Stimulated activated CD4-positive, alpha-beta T cell treated with anti-CD3 and anti-CD28 coated beads, Interleukin-4, amount 100 ng/mL, for 4 hours (primary cell): Measurements from ENCODE around the gene HOXD9.

Experiments
- DNase-seq, 2 experiments: peaks; one replicate each; pipeline ENCODE4 v3.0.0-alpha.2; 2020

HOXD9 gene

GRCh38 chr2:176126929-176127773 is 4.6 kb downstream of the HOXD9 start:
- peak; percentile 44 to 71 for DNase-seq

GRCh38 chr2:176127774-176128072 is 5.2 kb downstream of the HOXD9 start:
- DNase-seq, result no peak

DNA sequence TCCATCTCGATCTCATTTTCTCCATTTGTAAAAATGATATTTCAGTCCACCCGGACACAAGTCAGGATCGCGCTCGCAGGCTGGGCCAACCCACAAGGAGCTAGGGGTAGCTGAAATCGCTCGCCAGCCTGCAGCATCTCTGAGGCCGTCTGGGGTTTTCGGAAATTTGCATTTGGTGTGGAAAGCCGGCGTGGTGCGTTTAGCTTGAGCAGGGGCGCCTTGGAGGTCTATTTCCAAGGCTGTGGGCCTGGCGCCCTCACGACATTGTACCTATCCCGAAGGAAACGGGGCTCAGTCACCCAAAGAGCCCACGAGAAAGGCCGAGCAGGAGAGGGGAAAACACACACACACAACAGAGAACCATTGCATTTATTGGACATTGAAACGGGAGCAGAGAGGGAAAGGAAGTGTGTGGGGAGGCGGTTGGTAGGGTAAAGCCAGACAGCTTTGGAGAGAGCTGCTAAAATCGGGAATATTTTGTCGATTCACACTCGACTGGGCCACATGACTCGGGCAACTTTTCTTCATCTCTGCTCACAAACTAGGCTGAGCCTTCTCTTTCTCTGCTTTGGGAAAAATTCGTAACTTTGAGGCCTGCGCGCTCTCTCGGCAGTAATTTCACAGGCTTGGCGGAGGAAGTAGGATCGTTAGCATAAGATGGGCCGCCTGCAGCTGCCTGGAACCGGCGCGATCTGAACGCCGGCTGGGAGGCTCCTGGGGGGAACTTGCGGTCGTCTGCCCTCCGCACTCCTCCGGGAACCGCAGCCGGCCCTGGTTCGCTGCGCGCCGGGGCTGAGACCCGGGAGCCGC is 5.9 kb downstream of the HOXD9 start:
- no peak for DNase-seq

GRCh38 chr2:176128982-176129796 is 6.7 kb downstream of the HOXD9 start, which contains the start of gene HOXD8:
Gene HOXD8, plus strand, starts transcription at chr2:176129705. Its CDS starts 662 bp downstream, at chr2:176130367.
- no peak for DNase-seq

DNA sequence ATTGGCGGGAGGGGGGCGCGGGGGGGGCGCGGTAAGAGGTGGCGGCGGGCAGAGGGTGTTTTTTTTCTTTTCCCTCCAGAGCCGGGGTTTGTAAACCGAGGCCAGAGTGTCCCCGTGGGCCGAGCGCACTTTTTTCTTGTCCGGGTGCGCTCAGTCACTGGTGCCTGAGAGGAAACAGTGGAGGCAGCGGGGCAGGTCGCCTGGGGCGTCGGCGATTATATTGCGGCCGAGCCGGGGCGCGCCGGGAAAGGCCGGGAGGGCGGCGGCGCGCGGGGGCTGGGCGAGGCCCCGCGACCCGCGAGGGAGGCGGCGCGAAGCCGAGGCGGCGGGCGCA is 7.3 kb downstream of the HOXD9 start:
- DNase-seq, result no peak

- peak in 1 of 2 experiments; percentile 20 for DNase-seq
Observed at GRCh38 chr2:176130147-176130956, 7.8 kb downstream of the HOXD9 start.

DNA sequence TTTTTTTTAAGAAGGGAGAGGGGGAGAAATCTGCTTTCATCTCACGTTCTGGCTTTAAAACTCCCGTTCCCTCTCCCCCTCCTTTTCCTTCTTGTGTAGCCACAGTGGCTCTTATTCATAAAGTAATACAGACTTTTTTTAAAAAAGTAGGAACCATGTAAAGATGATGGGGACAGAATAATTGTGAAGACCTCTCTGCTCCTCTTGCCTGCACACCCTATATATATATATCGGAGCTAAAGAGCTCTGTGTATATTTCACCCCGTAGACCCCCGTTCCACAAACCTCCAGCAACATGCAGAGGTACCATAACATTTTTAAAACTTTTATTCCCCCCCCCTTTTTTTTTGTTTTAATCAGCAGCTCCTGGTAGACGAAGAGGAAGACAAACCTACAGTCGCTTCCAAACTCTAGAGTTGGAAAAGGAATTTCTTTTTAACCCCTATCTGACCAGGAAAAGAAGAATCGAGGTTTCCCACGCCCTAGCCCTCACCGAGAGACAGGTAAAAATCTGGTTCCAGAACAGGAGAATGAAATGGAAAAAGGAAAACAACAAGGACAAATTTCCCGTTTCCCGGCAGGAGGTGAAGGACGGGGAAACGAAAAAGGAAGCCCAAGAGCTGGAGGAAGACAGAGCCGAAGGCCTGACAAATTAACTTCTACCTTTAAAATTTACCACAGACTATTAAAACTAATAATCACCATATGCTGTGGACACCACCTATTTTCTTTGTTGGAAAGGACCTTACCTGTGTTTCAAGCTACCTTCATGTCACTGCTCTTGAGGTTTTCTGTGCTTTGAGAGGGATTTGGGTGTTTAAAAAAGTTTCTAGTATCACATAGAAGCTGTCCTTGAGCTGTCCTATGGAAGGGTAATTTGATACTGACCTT is 8.7 kb downstream of the HOXD9 start:
- DNase-seq, result no peak

- DNase-seq, result no peak
Observed at GRCh38 chr2:176131848-176132158, 9.3 kb downstream of the HOXD9 start.

DNA sequence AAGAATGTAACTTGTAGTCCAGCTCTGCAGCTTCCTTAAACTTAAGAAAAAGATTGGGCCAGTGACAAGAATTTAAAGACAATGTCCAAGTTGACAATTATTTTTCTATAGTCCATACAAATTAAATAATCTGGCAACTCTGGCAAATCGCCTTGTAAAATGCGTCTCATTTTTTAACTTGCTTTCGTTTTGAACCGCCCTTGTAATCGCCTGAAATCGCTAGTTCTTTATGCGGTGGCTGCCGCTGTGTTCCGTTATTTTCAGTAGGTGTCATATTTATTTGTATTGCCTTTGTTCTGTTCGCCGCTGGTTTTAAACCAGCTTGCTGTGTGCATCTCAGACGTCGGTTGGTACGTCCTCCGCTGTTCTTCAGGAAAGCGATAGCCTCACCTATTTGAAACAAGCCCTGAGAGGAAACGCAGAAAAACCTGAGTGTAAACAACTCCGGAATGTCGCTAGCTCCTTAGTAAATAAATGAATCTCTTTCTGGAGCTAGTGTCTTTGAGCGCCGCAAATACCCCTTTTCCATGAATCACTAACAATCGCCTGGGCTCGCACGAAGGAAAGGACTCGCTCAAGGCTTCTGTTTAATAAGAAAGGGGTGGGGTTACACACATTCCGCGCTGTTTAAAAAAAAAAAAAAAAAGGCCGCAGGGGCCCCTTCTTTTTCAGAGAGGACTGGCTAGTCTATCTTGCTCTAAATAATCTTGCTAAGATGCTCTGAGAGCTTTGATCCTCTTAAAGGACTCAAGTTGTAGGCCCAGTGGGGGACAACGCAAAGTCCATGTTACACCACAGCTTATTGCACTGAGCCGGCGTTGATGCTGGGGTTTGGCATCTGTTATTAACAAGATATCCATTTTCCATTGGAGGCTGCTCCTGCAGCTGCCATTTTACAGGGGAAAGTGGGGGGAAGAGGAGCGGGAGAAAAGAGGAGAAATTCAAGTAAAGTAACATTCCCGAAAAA is 10.0 kb downstream of the HOXD9 start:
- DNase-seq, result no peak

GRCh38 chr2:176133389-176133788 is 10.9 kb downstream of the HOXD9 start:
- DNase-seq, result no peak

DNA sequence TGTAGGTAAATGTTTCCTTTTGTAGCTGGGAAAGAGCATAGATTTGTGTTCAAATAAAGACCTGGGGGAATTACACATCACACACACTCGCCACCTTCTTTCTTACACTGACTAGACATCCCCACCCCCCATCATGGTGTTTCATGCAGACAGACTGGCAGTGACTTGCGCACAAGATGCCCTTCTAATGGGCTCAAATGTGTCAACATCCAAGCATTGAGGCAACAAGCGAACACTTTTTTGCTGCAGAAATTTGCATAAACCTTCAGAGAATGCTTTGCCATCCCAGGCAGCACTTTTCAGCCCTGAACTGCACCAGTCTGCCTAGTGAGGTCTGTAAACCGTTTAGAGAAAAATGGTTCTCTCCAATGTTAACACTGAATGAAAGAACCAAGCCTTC is 11.5 kb downstream of the HOXD9 start:
- no peak for DNase-seq

DNA sequence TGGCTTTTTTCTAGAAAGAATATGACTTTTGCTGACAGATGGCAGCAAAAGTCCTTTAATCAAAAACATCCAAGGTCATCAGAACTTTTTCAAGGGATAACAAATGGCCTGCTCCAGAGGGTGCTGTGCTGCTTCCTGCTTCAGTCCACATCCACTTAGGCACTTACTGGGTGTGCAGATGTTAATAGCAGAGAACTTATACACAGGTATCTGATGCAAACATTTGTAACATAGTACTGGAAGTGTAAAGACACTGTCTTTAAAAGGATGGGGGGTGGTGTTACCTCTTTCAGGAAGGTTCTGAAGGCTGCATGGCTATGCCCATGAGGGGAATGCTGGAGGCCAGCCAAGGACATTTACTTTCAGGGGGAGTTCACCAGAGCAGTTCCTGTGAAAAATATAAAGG is 12.5 kb downstream of the HOXD9 start:
- no peak for DNase-seq

DNA sequence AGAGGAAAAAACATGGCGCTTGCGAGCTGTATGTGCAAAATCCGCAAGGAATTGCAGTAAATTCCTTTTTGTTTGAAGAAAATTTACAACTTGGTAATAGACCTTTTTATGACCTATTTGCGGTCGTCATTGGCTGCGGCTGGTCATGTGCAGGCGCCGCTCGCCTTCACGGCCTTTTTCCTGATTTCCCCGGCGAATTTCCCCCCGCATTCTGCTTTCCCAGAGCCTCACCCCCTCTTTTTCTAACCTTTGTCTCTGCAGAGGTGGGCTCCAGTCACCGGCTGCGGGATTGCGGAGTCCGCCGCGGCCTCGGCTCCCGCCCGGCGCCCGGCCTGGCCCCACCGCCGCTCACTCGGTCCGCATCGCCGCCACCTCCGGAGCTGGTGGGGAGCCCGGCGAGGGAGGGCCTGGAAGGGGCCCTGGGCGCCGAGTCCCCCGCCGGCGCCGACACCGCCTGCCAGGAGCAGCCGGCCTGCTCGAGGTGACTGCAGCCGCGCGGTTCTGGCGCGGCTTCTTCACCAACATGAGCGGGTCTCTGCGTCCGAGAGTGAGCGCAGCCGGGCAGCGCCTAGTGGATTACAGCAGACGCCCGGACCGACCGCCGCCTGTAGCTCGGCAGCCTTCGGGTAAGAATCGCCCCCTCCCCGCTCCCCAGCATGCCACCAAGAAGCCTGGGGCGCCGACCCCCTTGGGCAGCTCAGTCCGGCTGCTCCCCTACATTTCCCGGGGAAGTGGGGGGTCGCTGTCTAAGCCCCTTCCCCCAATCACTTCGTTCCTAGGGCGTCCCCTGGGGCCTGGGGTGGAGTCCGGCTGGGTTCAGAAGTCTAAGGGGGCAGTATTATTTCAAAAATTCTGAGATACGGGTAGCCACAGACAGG is 14.1 kb downstream of the HOXD9 start:
- no peak for DNase-seq

DNA sequence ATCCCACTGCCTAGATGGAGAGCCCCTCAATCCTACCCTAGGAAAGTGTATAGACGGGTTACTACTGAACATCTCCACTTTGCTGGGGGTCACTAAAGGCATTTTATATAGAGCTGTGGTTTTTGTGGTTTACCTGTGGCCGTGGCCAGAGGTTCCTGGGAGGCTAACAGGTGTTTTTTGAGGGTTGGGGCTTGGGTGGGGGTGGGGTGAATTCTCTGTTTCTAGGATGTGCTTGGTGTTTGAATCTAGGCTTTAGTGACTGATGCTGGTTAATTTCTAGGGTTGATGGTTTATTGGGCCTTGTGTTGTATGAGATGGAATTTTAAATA is 14.7 kb downstream of the HOXD9 start:
- DNase-seq, result no peak

DNA sequence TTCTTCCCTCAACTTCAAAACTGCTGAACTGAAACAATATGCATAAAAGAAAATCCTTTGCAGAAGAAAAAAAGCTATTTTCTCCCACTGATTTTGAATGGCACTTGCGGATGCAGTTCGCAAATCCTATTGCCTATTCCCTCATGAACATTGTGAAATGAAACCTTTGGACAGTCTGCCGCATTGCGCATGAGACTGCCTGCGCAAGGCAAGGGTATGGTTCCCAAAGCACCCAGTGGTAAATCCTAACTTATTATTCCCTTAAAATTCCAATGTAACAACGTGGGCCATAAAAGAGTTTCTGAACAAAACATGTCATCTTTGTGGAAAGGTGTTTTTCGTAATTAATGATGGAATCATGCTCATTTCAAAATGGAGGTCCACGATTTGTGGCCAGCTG is 15.4 kb downstream of the HOXD9 start:
- DNase-seq, result no peak

DNA sequence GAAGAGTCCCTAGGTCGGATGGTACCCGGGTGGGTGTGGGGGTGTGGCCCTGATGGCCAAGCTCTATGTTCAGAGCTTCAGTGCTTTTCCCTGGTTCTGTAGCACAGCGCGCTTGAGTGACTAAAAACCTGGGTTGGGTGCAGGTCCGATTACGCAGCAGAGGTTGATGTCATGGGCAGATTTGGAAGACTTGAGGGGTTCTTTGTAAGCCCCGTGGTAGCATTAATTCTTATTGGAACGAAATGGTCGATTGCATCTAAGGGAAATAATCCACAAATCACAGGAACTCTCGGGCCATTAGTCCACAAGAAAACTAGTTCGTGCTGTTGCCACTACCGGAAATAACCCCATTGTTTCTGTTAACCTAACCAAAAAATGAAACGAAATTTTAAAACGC is 16.0 kb downstream of the HOXD9 start:
- no peak for DNase-seq

GRCh38 chr2:176138923-176139660 is 16.6 kb downstream of the HOXD9 start:
- DNase-seq, result no peak

- no peak for DNase-seq
Observed at GRCh38 chr2:176139661-176140512, 17.4 kb downstream of the HOXD9 start.
